ENCODE results near the gene PHETA1. TPM values are rescaled to one million over a fixed set of nuclear protein-coding genes. Genes with fewer than 3 reads are reported as not detected.

The PHETA1 gene
- total and polyA plus RNA-seq, 2 experiments from 2014 or later = 13.8 to 28.6 TPM

DNA sequence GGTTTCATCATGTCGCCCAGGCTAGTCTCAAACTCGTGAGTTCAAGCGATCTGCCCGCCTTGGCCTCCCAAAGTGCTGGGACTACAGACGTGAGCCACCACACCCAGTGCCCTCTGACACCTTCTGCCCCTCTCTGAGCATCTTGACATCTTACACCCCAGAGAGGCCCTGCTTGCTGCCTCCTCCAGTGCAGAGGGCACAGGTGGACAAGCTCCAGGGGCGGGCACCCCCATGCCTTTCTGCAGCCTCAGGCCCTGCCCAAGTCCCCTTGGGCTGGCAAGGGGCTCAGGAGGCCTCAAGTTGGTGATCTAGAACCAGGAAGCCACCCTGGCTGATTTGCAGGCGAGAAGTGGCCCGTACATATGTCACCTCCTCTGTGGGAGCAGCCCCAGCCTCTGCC, 25.6 kb upstream of the PHETA1 start:
- no peak overlapping the region for H3K27ac ChIP-seq
- H3K36me3 ChIP-seq = no peaks in the 10 kb centered on the region
- H3K27me3 ChIP-seq = no peaks in the 10 kb centered on the region
- no peaks in the 10 kb centered on the region for H3K9me3 ChIP-seq (ENCODE audit: low read depth)
- no peak overlapping the region for H3K4me3 ChIP-seq
- H3K4me1 ChIP-seq (ENCODE audit: low read depth) = no peaks in the 10 kb centered on the region
- TF ChIP-seq, protein P1, sequence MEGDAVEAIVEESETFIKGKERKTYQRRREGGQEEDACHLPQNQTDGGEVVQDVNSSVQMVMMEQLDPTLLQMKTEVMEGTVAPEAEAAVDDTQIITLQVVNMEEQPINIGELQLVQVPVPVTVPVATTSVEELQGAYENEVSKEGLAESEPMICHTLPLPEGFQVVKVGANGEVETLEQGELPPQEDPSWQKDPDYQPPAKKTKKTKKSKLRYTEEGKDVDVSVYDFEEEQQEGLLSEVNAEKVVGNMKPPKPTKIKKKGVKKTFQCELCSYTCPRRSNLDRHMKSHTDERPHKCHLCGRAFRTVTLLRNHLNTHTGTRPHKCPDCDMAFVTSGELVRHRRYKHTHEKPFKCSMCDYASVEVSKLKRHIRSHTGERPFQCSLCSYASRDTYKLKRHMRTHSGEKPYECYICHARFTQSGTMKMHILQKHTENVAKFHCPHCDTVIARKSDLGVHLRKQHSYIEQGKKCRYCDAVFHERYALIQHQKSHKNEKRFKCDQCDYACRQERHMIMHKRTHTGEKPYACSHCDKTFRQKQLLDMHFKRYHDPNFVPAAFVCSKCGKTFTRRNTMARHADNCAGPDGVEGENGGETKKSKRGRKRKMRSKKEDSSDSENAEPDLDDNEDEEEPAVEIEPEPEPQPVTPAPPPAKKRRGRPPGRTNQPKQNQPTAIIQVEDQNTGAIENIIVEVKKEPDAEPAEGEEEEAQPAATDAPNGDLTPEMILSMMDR (IDR thresholded peaks at IDR 0.05; ENCODE audit: low read depth, low read length) = no peak
- DNase-seq (ENCODE audit: low read depth in 1 of 2, low spot score in 1 of 2) = no peak

DNA sequence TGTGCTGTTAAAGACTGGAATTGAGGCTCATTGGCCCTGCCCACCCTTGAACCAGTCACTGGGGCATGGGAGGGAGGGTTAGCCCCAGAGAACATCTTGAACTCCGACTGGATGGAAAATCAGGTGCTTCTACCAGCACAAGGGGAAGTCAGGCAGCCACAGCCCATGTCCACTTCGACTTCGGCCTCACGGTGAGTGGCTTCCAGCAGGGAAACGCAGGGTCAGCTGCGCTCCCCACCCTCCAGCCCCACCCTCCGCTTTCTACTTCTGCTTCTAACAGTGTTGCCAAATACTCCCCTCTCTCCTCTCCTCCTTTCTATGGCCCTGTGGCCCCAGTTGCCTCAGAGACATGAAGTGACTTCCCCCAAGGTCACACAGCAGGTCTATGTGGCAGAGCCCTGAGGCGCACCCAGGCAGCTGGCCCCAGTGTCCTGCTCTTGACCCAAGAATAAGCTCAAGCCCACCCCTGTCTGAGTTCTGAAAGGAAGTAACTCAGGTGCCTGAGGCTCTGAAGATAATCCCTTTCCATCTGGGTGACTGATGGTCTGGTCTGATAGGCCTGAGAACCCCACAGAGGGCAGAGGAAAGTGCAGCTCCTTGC, 24.9 kb upstream of the PHETA1 start:
- Histone ChIP-seq H3K27me3 (no peaks in the 10 kb centered on the region), H3K4me3 (no peak overlapping the region), H3K9me3 (ENCODE audit: low read depth) (no peaks in the 10 kb centered on the region), H3K27ac (no peak overlapping the region), H3K4me1 (ENCODE audit: low read depth) (no peaks in the 10 kb centered on the region), H3K36me3 (no peaks in the 10 kb centered on the region)
- DNase-seq (ENCODE audit: low read depth in 1 of 2, low spot score in 1 of 2) = no peak
- TF ChIP-seq, protein P1 (IDR thresholded peaks at IDR 0.05; ENCODE audit: low read depth, low read length) = no peak

GRCh38 chr12:111390910-111391309, 22.0 kb upstream of the PHETA1 start:
- H3K4me1 ChIP-seq (ENCODE audit: low read depth) = no peaks in the 10 kb centered on the region
- no peak for DNase-seq (ENCODE audit: low read depth in 1 of 2, low spot score in 1 of 2)
- no peaks in the 10 kb centered on the region for H3K9me3 ChIP-seq (ENCODE audit: low read depth)
- TF ChIP-seq, protein P1 (IDR thresholded peaks at IDR 0.05; ENCODE audit: low read depth, low read length) = no peak
- no peaks in the 10 kb centered on the region for H3K36me3 ChIP-seq
- no peak overlapping the region for H3K27ac ChIP-seq
- H3K27me3 ChIP-seq = no peaks in the 10 kb centered on the region
- no peak overlapping the region for H3K4me3 ChIP-seq

- no peaks in the 10 kb centered on the region for H3K27me3 ChIP-seq
- no peak overlapping the region for H3K4me3 ChIP-seq
- TF ChIP-seq, protein P1 (IDR thresholded peaks at IDR 0.05; ENCODE audit: low read depth, low read length) = no peak
- H3K9me3 ChIP-seq (ENCODE audit: low read depth) = no peaks in the 10 kb centered on the region
- no peak for DNase-seq (ENCODE audit: low read depth in 1 of 2, low spot score in 1 of 2)
- no peak overlapping the region for H3K27ac ChIP-seq
- no peaks in the 10 kb centered on the region for H3K4me1 ChIP-seq (ENCODE audit: low read depth)
- H3K36me3 ChIP-seq = no peaks in the 10 kb centered on the region
Observed at GRCh38 chr12:111389635-111390034, 20.7 kb upstream of the PHETA1 start.

- Histone ChIP-seq H3K27ac (no peak overlapping the region), H3K36me3 (no peaks in the 10 kb centered on the region), H3K9me3 (ENCODE audit: low read depth) (no peaks in the 10 kb centered on the region), H3K4me1 (ENCODE audit: low read depth) (no peaks in the 10 kb centered on the region), H3K4me3 (no peak overlapping the region), H3K27me3 (no peaks in the 10 kb centered on the region)
- DNase-seq (ENCODE audit: low read depth in 1 of 2, low spot score in 1 of 2) = no peak
- TF ChIP-seq, protein P1 (IDR thresholded peaks at IDR 0.05; ENCODE audit: low read depth, low read length) = no peak
Observed at GRCh38 chr12:111387747-111388323, 18.9 kb upstream of the PHETA1 start.
